GM18519 (cell line): ENCODE data around the gene SMIM14.
"Not testable (repeated sequence)": the region's sequence is repeated elsewhere in the genome, so short reads cannot be mapped to it uniquely, and the experiment has no call there.

Experiments used
- ATAC-seq: cut with Tn5 transposase; IDR thresholded peaks from one replicate; pipeline ENCODE4 v1.9.1; 2021; ENCODE audit warnings: mild to moderate bottlenecking, moderate library complexity; ENCODE audit not compliant: unreplicated experiment, low FRiP score

SMIM14 gene

GRCh38 chr4:39638354-39639239 lies at the start of gene SMIM14:
TSS of gene SMIM14 (minus strand) at chr4:39638865. CDS start at chr4:39605145, 33,720 bp downstream.
- ATAC-seq = peak; percentile 68

- ATAC-seq = no peak
Observed at GRCh38 chr4:39687014-39687413, 48.3 kb upstream of the SMIM14 start.

GRCh38 chr4:39685990-39686389 lies 47.3 kb upstream of the SMIM14 start:
- ATAC-seq = no peak

- ATAC-seq = peak; percentile 88
Observed at GRCh38 chr4:39682138-39682537, 43.5 kb upstream of the SMIM14 start.

GRCh38 chr4:39681003-39681402 lies 42.3 kb upstream of the SMIM14 start:
- ATAC-seq = not testable (repeated sequence)

- ATAC-seq = not testable (repeated sequence)
Observed at GRCh38 chr4:39675681-39676080, 37.0 kb upstream of the SMIM14 start.

GRCh38 chr4:39670296-39670695 lies 31.6 kb upstream of the SMIM14 start:
- ATAC-seq = not testable (repeated sequence)

- ATAC-seq = no peak
Observed at GRCh38 chr4:39668887-39669286, 30.2 kb upstream of the SMIM14 start.

GRCh38 chr4:39667706-39668105 lies 29.0 kb upstream of the SMIM14 start:
- no peak for ATAC-seq

- no peak for ATAC-seq
Observed at GRCh38 chr4:39664828-39665731, 26.4 kb upstream of the SMIM14 start.

- ATAC-seq = no peak
Observed at GRCh38 chr4:39662683-39663082, 24.0 kb upstream of the SMIM14 start.

- no peak for ATAC-seq
Observed at GRCh38 chr4:39660757-39661156, 22.1 kb upstream of the SMIM14 start.

- ATAC-seq = no peak
Observed at GRCh38 chr4:39660045-39660444, 21.4 kb upstream of the SMIM14 start.

- ATAC-seq = no peak
Observed at GRCh38 chr4:39658756-39659155, 20.1 kb upstream of the SMIM14 start.

GRCh38 chr4:39657465-39657864 lies 18.8 kb upstream of the SMIM14 start:
- peak; percentile 53 for ATAC-seq

- ATAC-seq = not testable (repeated sequence)
Observed at GRCh38 chr4:39656638-39657037, 18.0 kb upstream of the SMIM14 start.

- ATAC-seq = no peak
Observed at GRCh38 chr4:39655876-39656275, 17.2 kb upstream of the SMIM14 start.

GRCh38 chr4:39655211-39655610 lies 16.5 kb upstream of the SMIM14 start:
- no peak for ATAC-seq

- ATAC-seq = not testable (repeated sequence)
Observed at GRCh38 chr4:39651586-39651985, 12.9 kb upstream of the SMIM14 start.

GRCh38 chr4:39649639-39650265 lies 11.1 kb upstream of the SMIM14 start:
- ATAC-seq = no peak
